Loucy (cell line): Measurements from ENCODE around the gene RAPGEF1.

Source experiments
- EZH2phosphoT487 ChIP-seq: fragments of 200-600 bp; IDR thresholded peaks from 2 replicates; pipeline ENCODE4 v1.6.1; 2018; ENCODE audit warnings: antibody characterized with exemption, mild to moderate bottlenecking, moderate library complexity, borderline replicate concordance
- TF ChIP-seq, protein P1 (sequence below): fragments of 200-600 bp; sonication (generic); conservative IDR thresholded peaks from 2 replicates; pipeline ENCODE4 v1.5.1; 2014; ENCODE audit warnings: mild to moderate bottlenecking, antibody characterized with exemption, low read length

DNA sequence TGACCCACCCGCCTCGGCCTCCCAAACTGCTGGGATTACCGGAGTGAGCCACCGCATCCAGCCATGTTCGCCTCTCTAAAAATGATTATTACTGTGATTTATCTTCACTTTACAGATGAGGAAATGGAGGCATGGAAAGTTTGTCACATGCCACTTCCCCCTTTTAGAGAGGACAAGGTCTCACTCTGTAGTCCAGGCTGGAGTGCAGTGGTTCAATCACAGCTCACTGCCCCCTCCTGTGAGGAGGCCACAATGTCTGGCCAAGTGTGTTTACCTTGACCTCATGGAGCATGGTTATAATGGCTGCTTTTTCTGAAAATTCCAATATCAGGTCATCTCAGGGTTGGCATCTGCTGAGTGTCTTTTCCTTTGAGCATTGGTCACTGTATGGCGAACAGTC is 187.8 kb downstream of the RAPGEF1 start:
- TF ChIP-seq, protein P1, sequence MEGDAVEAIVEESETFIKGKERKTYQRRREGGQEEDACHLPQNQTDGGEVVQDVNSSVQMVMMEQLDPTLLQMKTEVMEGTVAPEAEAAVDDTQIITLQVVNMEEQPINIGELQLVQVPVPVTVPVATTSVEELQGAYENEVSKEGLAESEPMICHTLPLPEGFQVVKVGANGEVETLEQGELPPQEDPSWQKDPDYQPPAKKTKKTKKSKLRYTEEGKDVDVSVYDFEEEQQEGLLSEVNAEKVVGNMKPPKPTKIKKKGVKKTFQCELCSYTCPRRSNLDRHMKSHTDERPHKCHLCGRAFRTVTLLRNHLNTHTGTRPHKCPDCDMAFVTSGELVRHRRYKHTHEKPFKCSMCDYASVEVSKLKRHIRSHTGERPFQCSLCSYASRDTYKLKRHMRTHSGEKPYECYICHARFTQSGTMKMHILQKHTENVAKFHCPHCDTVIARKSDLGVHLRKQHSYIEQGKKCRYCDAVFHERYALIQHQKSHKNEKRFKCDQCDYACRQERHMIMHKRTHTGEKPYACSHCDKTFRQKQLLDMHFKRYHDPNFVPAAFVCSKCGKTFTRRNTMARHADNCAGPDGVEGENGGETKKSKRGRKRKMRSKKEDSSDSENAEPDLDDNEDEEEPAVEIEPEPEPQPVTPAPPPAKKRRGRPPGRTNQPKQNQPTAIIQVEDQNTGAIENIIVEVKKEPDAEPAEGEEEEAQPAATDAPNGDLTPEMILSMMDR = no peak
- no peak for TF ChIP-seq EZH2phosphoT487
